SK-N-SH (cell line): Measurements from ENCODE around the gene CKB. TPM values are rescaled to one million over a fixed set of nuclear protein-coding genes. Genes with fewer than 3 reads are reported as not detected.

Source experiments
- CTCF ChIA-PET: fragments of 300-600, 350-600 bp; formaldehyde crosslinking; extraction: SDS; loops from one replicate; lab custom pipeline; 2021; lab: Yijun Ruan, JAX
- POLR2A ChIA-PET: fragments of 350-600 bp; sonication (Branson Sonifier 250); formaldehyde crosslinking; extraction: SDS; loops from one replicate; lab custom pipeline; 2020; ENCODE audit warnings: antibody characterized with exemption, inconsistent platforms; lab: Yijun Ruan, JAX
- DNase-seq: peaks from one replicate; pipeline ENCODE4 v3.0.0; 2012
- H2AFZ ChIP-seq: fragments of 200-600 bp; sonication (generic); 2 replicates; pipeline ENCODE4 v1.8.1; 2016; ENCODE audit warnings: antibody characterized with exemption, mild to moderate bottlenecking, low read depth
- H3F3A ChIP-seq: fragments of 200-600 bp; sonication (generic); replicated peaks from 2 replicates; pipeline ENCODE3; 2016; ENCODE audit warnings: antibody characterized with exemption, mild to moderate bottlenecking; ENCODE audit not compliant: insufficient read depth
- H3K27ac ChIP-seq, 2 experiments: fragments of 200-500 bp in 1 of 2; fragments of 200-600 bp in 1 of 2; sonication (Bioruptor generic) in 1 of 2; sonication (generic), shearing (Covaris generic) in 1 of 2; 2 replicates each; pipeline versions ENCODE4 v1.5.1 to v1.6.1; 2014 to 2016; ENCODE audit warnings: low read depth in 2 of 2, inconsistent platforms in 1 of 2, low read length in 1 of 2, mild to moderate bottlenecking in 1 of 2, mixed read lengths in 1 of 2
- H3K27me3 ChIP-seq: fragments of 200-600 bp; sonication (generic), shearing (Covaris generic); 2 replicates; pipeline ENCODE4 v1.6.1; 2016; ENCODE audit warnings: mixed run types; ENCODE audit not compliant: insufficient read depth
- H3K36me3 ChIP-seq, 2 experiments: fragments of 200-500 bp in 1 of 2; fragments of 200-600 bp in 1 of 2; sonication (Bioruptor generic) in 1 of 2; sonication (generic) in 1 of 2; replicated peaks in 1 of 2; 2 replicates each; pipeline versions ENCODE3 to v1.5.1; 2014 to 2016; ENCODE audit warnings: low read length in 1 of 2, mild to moderate bottlenecking in 1 of 2; ENCODE audit not compliant: insufficient read depth in 2 of 2, control insufficient read depth in 1 of 2
- H3K4me1 ChIP-seq, 2 experiments: fragments of 200-500 bp in 1 of 2; fragments of 200-600 bp in 1 of 2; sonication (Bioruptor generic) in 1 of 2; sonication (generic), shearing (Covaris generic) in 1 of 2; 2 replicates each; pipeline versions ENCODE4 v1.5.1 to v1.6.1; 2014 to 2016; ENCODE audit warnings: low read depth in 1 of 2, low read length in 1 of 2, mixed run types in 1 of 2; ENCODE audit not compliant: insufficient read depth in 2 of 2, control insufficient read depth in 1 of 2
- H3K4me2 ChIP-seq: fragments of 200-600 bp; sonication (generic), shearing (Covaris generic); 2 replicates; pipeline ENCODE4 v1.6.1; 2017; ENCODE audit warnings: mixed run types
- H3K4me3 ChIP-seq, 2 experiments: fragments of 200-500 bp in 1 of 2; fragments of 200-600 bp in 1 of 2; sonication (Bioruptor generic) in 1 of 2; sonication (generic), shearing (Covaris generic) in 1 of 2; 2 replicates each; pipeline versions ENCODE4 v1.5.1 to v1.8.1; 2014 to 2016; ENCODE audit warnings: low read depth in 2 of 2, inconsistent platforms in 1 of 2, low read length in 1 of 2, mild to moderate bottlenecking in 1 of 2, mixed read lengths in 1 of 2, moderate library complexity in 1 of 2
- H3K79me2 ChIP-seq: fragments of 200-600 bp; sonication (generic); 2 replicates; pipeline ENCODE4 v1.8.1; 2017; ENCODE audit warnings: mild to moderate bottlenecking; ENCODE audit not compliant: insufficient read depth
- H3K9ac ChIP-seq: fragments of 200-600 bp; sonication (generic); 2 replicates; pipeline ENCODE4 v1.6.1; 2017; ENCODE audit warnings: mixed run types
- H3K9me2 ChIP-seq: fragments of 200-600 bp; sonication (generic); 2 replicates; pipeline ENCODE4 v1.6.1; 2017; ENCODE audit warnings: mixed run types
- H3K9me3 ChIP-seq: fragments of 200-600 bp; sonication (generic); 2 replicates; pipeline ENCODE4 v1.6.1; 2017; ENCODE audit warnings: mixed run types, mild to moderate bottlenecking, moderate library complexity
- H4K20me1 ChIP-seq: fragments of 200-600 bp; sonication (generic); 2 replicates; pipeline ENCODE4 v1.6.1; 2017; ENCODE audit warnings: mild to moderate bottlenecking, mixed run types; ENCODE audit not compliant: insufficient read depth
- CHD2 ChIP-seq: fragments of 150-350 bp; IDR thresholded peaks from 2 replicates; pipeline ENCODE4 v1.6.1; 2018; ENCODE audit warnings: low read length; ENCODE audit not compliant: partially characterized antibody
- EP300 ChIP-seq, 2 experiments: IDR thresholded peaks; 2 replicates each; pipeline versions ENCODE4 v1.4.0 to v1.6.1; 2012; ENCODE audit warnings: borderline replicate concordance in 1 of 2, low read depth in 1 of 2, low read length in 1 of 2
- EZH2phosphoT487 ChIP-seq: fragments of 200-600 bp; sonication (generic); IDR thresholded peaks from 2 replicates; pipeline ENCODE4 v1.6.1; 2017; ENCODE audit warnings: low read depth, mixed run types, mild to moderate bottlenecking, antibody characterized with exemption, moderate library complexity, borderline replicate concordance
- FOSL2 ChIP-seq: IDR thresholded peaks from 2 replicates; pipeline ENCODE4 v1.4.0; 2012; ENCODE audit warnings: low read depth, mild to moderate bottlenecking, moderate library complexity, borderline replicate concordance
- FOXJ3 ChIP-seq: sonication (generic); formaldehyde crosslinking; IDR thresholded peaks from 2 replicates; pipeline ENCODE4 v1.5.1; 2020; ENCODE audit warnings: mild to moderate bottlenecking, missing genetic modification reagents
- FOXM1 ChIP-seq: IDR thresholded peaks from 2 replicates; pipeline ENCODE4 v1.4.0; 2012; ENCODE audit warnings: low read depth, mild to moderate bottlenecking
- GABPA ChIP-seq: IDR thresholded peaks from 2 replicates; pipeline ENCODE4 v1.4.0; 2012; ENCODE audit warnings: low read depth, mild to moderate bottlenecking
- NRF1 ChIP-seq: IDR thresholded peaks from 2 replicates; pipeline ENCODE4 v1.6.1; 2012; ENCODE audit warnings: low read depth, mild to moderate bottlenecking, low read length
- PBX3 ChIP-seq: IDR thresholded peaks from 2 replicates; pipeline ENCODE4; 2012
- POLR2AphosphoS5 ChIP-seq: IDR thresholded peaks from 2 replicates; pipeline ENCODE4 v1.6.1; 2012; ENCODE audit warnings: low read depth, low read length
- RAD21 ChIP-seq: IDR thresholded peaks from 2 replicates; pipeline ENCODE4 v1.6.1; 2012; ENCODE audit warnings: mild to moderate bottlenecking, low read length
- TCF12 ChIP-seq: IDR thresholded peaks from 2 replicates; pipeline ENCODE4 v1.4.0; 2012
- TEAD4 ChIP-seq: IDR thresholded peaks from 2 replicates; pipeline ENCODE4 v1.4.0; 2012; ENCODE audit warnings: mild to moderate bottlenecking, borderline replicate concordance; ENCODE audit not compliant: insufficient read depth
- USF2 ChIP-seq: fragments of 150-350 bp; IDR thresholded peaks from 2 replicates; pipeline ENCODE4 v1.6.1; 2017; ENCODE audit warnings: antibody characterized with exemption, low read length, low read depth, borderline replicate concordance
- WGBS: methylation state at CpG from one replicate; pipeline ENCODE4 v1.1.6; 2017; ENCODE audit warnings: low lambda C conversion rate; 5-methylcytosine and 5-hydroxymethylcytosine counted together
- polyA plus RNA-seq, 3 experiments: library from polyadenylated mRNA; depleted of rRNA; stranded (reverse); fragments of >200 nt; gene quantifications; 2 replicates each; pipeline ENCODE4 v1.2.3, GENCODE V29; 2012
- TF ChIP-seq, protein P1 (sequence below): IDR thresholded peaks from 2 replicates; pipeline ENCODE4 v1.6.1; 2012; ENCODE audit warnings: mild to moderate bottlenecking, low read depth, low read length, moderate library complexity

The CKB gene
- polyA plus RNA-seq, 1 of the 3 experiments (the other 2 are of a cell fraction): 53.0 TPM

GRCh38 chr14:103514596-103515421 lies 7.8 kb downstream of the CKB start:
- CTCF ChIA-PET: interaction anchor here (0.5 to 9.6 kb wide), 3 partner anchors 12 to 35 kb away, joined by 3 to 194 read pairs (median 69); no protein-coding TSS in a partner anchor

DNA sequence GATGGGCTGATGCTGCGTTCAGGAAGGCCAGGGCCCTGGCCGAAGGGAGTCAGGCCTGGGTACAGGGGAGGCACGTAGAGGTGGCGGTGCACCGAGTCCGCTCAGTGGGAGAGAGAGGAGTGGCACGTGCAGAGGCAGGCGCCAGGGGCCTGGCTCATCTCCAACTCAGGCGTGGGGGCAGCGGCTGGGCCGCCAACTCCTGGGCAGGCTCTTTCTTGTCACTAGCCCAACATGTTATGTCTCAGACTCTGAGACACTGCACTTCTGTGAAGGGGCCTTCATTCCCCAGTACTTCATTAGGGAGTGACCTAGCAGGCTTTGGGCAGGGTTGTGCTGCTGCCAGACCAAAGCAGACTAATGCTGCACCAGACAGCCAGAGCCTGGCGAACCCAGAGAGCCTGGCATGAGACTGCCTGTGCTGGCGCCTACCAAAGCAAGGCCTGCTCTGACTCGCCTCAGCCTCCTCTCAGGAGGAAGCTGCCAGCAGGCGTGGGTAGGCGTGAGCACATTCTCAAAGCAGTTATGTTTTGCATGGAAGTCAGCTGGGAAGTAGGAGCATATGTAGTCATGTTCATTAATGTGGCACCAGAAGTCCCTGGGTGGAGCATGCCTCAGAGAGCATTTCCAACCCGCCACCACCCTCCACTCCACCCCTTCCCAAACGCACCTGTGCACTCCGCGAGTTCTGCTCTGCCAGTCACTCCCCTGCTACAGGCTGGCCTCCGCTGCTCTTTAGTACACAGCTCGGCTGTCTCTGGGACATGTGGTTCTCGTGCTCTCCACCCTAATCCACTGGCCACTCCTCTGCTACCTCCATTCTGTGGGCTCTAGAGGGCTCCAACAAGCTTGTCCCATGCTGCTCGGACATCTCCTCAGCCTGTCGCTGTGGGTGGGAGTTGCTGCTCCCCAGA lies 9.7 kb downstream of the CKB start:
- Histone ChIP-seq H3F3A (peaks cover 21% of the 10 kb centered on the region), H3K9me2 (no peaks in the 10 kb centered on the region), H3K9me3 (no peaks in the 10 kb centered on the region), H2AFZ (no peak overlapping the region), H3K79me2 (no peaks in the 10 kb centered on the region), H3K4me3 (no peak overlapping the region), H3K9ac (no peak overlapping the region), H3K36me3 (peaks cover 16 to 19% of the 10 kb centered on the region in 2 experiments), H3K4me2 (no peak overlapping the region), H4K20me1 (peaks cover 5% of the 10 kb centered on the region; the same call in 1 of the 2 replicates), H3K27me3 (no peaks in the 10 kb centered on the region), H3K4me1 (peaks cover 3 to 10% of the 10 kb centered on the region in 2 experiments; a peak in 1 of 4 replicates), H3K27ac (peak overlapping the region in 1 of 2 experiments; percentile 34; a peak in 1 of 4 replicates)
- no peak for TF ChIP-seq CHD2
- TF ChIP-seq TCF12: no peak
- no peak for TF ChIP-seq FOXJ3
- no peak for TF ChIP-seq TEAD4
- TF ChIP-seq GABPA: no peak
- no peak for TF ChIP-seq PBX3
- TF ChIP-seq FOXM1: no peak
- no peak for TF ChIP-seq USF2
- no peak for TF ChIP-seq EZH2phosphoT487
- no peak for TF ChIP-seq RAD21
- no peak for TF ChIP-seq FOSL2
- WGBS: 92% methylated on average over 12 of the region's 25 CpGs
- ChIA-PET CTCF (interaction anchor here (1.1 to 6.2 kb wide), 2 partner anchors 14 to 34 kb away, joined by 3 to 46 read pairs; no protein-coding TSS in a partner anchor), POLR2A (no interaction called here)
- DNase-seq: no peak

More at GRCh38 chr14:103514596-103515421, 7.8 kb downstream of the CKB start:
- Histone ChIP-seq H2AFZ (no peak overlapping the region), H3K36me3 (peaks cover 6 to 11% of the 10 kb centered on the region in 2 experiments), H3K4me1 (peaks cover 3 to 19% of the 10 kb centered on the region in 2 experiments; a peak in 1 of 4 replicates), H3K9me2 (no peaks in the 10 kb centered on the region), H3K9ac (no peak overlapping the region), H4K20me1 (peaks cover 5% of the 10 kb centered on the region; the same call in 1 of the 2 replicates), H3K27ac (no peak overlapping the region), H3K79me2 (no peaks in the 10 kb centered on the region), H3K4me3 (no peak overlapping the region), H3K4me2 (no peak overlapping the region), H3F3A (peaks cover 23% of the 10 kb centered on the region), H3K9me3 (no peaks in the 10 kb centered on the region), H3K27me3 (no peaks in the 10 kb centered on the region)
- no peak for TF ChIP-seq NRF1
- TF ChIP-seq GABPA: no peak
- TF ChIP-seq, protein P1, sequence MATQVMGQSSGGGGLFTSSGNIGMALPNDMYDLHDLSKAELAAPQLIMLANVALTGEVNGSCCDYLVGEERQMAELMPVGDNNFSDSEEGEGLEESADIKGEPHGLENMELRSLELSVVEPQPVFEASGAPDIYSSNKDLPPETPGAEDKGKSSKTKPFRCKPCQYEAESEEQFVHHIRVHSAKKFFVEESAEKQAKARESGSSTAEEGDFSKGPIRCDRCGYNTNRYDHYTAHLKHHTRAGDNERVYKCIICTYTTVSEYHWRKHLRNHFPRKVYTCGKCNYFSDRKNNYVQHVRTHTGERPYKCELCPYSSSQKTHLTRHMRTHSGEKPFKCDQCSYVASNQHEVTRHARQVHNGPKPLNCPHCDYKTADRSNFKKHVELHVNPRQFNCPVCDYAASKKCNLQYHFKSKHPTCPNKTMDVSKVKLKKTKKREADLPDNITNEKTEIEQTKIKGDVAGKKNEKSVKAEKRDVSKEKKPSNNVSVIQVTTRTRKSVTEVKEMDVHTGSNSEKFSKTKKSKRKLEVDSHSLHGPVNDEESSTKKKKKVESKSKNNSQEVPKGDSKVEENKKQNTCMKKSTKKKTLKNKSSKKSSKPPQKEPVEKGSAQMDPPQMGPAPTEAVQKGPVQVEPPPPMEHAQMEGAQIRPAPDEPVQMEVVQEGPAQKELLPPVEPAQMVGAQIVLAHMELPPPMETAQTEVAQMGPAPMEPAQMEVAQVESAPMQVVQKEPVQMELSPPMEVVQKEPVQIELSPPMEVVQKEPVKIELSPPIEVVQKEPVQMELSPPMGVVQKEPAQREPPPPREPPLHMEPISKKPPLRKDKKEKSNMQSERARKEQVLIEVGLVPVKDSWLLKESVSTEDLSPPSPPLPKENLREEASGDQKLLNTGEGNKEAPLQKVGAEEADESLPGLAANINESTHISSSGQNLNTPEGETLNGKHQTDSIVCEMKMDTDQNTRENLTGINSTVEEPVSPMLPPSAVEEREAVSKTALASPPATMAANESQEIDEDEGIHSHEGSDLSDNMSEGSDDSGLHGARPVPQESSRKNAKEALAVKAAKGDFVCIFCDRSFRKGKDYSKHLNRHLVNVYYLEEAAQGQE: no peak
- no peak for TF ChIP-seq EP300 (IDR thresholded peaks at IDR 0.05; ENCODE audit: borderline replicate concordance in 1 of 2, low read depth in 1 of 2, low read length in 1 of 2)
- no peak for TF ChIP-seq EZH2phosphoT487
- no peak for TF ChIP-seq FOXM1
- no peak for TF ChIP-seq POLR2AphosphoS5
- WGBS: 86% methylated on average over 11 of the region's 18 CpGs
- POLR2A ChIA-PET: no interaction called here
- no peak for DNase-seq
